ENCODE data around the gene ALDH4A1. TPM values are rescaled to one million over a fixed set of nuclear protein-coding genes. Genes with fewer than 3 reads are reported as not detected.

Gene ALDH4A1
- total and polyA plus RNA-seq, 9 donors: 5.7 to 17.0 (median 13.1) TPM

GRCh38 chr1:18939398-18940302 lies 37.3 kb upstream of the ALDH4A1 start:
- H3K27ac ChIP-seq (ENCODE audit: low read length): no peak overlapping the region
- H3K4me3 ChIP-seq (ENCODE audit: low read length): no peak overlapping the region
- no peak for DNase-seq
- no peaks in the 10 kb centered on the region for H3K9me3 ChIP-seq (replicated peaks; ENCODE audit: control insufficient read depth, low read depth, low read length)
- no peaks in the 10 kb centered on the region for H3K36me3 ChIP-seq (ENCODE audit: control insufficient read depth, insufficient read depth, low read length)
- peaks cover 52% of the 10 kb centered on the region for H3K4me1 ChIP-seq (ENCODE audit: control insufficient read depth, insufficient read depth, low read length)
- WGBS (ENCODE audit: insufficient coverage): 60% methylated on average over 5 of the region's 7 CpGs
- no peaks in the 10 kb centered on the region for H3K27me3 ChIP-seq (ENCODE audit: control insufficient read depth, insufficient read depth, low read length)

- 83% methylated on average over 1 of the region's 2 CpGs for WGBS (ENCODE audit: insufficient coverage)
- H3K27me3 ChIP-seq (ENCODE audit: control insufficient read depth, insufficient read depth, low read length): no peaks in the 10 kb centered on the region
- no peaks in the 10 kb centered on the region for H3K9me3 ChIP-seq (replicated peaks; ENCODE audit: control insufficient read depth, low read depth, low read length)
- H3K4me1 ChIP-seq (ENCODE audit: control insufficient read depth, insufficient read depth, low read length): peaks cover 47% of the 10 kb centered on the region
- H3K27ac ChIP-seq (ENCODE audit: low read length): peak overlapping the region; percentile 63
- H3K36me3 ChIP-seq (ENCODE audit: control insufficient read depth, insufficient read depth, low read length): no peaks in the 10 kb centered on the region
- H3K4me3 ChIP-seq (ENCODE audit: low read length): no peak overlapping the region
- peak; percentile 69 for DNase-seq
These were observed 36.3 kb upstream of the ALDH4A1 start for GRCh38 chr1:18938707-18939070.

DNA sequence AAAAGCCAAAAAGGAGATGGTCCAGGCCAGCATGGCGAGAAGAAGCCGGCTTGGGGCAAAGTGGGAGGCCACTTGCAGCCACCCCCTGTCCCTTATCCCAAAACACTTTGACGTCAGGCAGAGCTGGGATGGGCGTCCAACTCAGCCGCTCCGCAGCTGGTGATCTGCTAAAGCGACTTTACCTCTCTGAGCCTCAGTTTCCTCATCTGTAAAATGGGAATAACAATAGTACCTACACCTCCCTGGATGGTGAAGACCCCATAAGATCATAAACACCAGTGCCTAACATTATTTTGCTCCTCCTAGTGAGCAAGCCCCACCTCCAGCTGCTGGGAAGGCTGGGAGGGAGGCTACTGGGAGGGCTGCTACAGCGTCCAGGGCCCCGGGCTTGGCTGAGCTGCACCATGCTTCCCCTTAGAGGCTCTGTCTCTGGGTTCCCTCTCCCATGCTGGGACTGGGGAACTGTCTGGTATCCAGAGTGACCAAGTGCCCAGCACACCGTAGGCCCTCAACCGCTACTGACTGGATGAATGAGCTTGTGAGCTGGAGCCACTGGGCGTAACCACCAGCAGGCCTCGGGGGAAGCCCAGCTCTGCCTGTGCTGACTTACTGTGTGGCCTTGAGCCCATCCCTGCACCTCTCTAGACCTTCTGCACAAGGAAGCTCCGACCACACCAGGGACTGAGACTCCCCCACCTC lies 35.8 kb upstream of the ALDH4A1 start:
- no peak for DNase-seq
- no peaks in the 10 kb centered on the region for H3K36me3 ChIP-seq (ENCODE audit: control insufficient read depth, insufficient read depth, low read length)
- 70% methylated on average over 10 of the region's 14 CpGs for WGBS (ENCODE audit: insufficient coverage)
- H3K27ac ChIP-seq (ENCODE audit: low read length): peak overlapping the region; percentile 39
- H3K4me3 ChIP-seq (ENCODE audit: low read length): no peak overlapping the region
- peaks cover 47% of the 10 kb centered on the region for H3K4me1 ChIP-seq (ENCODE audit: control insufficient read depth, insufficient read depth, low read length)
- no peaks in the 10 kb centered on the region for H3K27me3 ChIP-seq (ENCODE audit: control insufficient read depth, insufficient read depth, low read length)
- no peaks in the 10 kb centered on the region for H3K9me3 ChIP-seq (replicated peaks; ENCODE audit: control insufficient read depth, low read depth, low read length)

DNA sequence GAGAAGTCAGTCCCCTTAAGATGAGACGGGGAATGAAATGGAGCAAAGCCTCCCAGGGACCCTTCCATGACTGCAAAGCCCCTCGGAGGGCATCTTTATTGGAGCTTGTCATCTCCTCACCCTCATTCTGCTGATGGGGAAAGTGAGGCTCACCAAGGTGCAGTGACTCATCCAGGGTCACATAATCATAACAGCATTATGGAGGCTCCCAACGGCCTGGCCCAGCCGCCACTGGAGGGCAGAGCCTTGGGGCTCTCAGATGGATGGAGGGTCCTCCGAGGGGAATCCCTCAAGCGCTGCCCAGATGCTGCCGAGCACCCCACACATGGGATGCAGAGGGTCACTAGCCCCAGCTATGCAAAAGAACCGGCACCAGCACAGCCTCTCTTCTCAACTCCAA lies 35.2 kb upstream of the ALDH4A1 start:
- no peak for DNase-seq
- 86% methylated on average over 6 of the region's 8 CpGs for WGBS (ENCODE audit: insufficient coverage)
- no peak overlapping the region for H3K4me3 ChIP-seq (ENCODE audit: low read length)
- H3K27ac ChIP-seq (ENCODE audit: low read length): no peak overlapping the region
- H3K27me3 ChIP-seq (ENCODE audit: control insufficient read depth, insufficient read depth, low read length): no peaks in the 10 kb centered on the region
- no peaks in the 10 kb centered on the region for H3K36me3 ChIP-seq (ENCODE audit: control insufficient read depth, insufficient read depth, low read length)
- H3K4me1 ChIP-seq (ENCODE audit: control insufficient read depth, insufficient read depth, low read length): peaks cover 45% of the 10 kb centered on the region
- no peaks in the 10 kb centered on the region for H3K9me3 ChIP-seq (replicated peaks; ENCODE audit: control insufficient read depth, low read depth, low read length)

DNA sequence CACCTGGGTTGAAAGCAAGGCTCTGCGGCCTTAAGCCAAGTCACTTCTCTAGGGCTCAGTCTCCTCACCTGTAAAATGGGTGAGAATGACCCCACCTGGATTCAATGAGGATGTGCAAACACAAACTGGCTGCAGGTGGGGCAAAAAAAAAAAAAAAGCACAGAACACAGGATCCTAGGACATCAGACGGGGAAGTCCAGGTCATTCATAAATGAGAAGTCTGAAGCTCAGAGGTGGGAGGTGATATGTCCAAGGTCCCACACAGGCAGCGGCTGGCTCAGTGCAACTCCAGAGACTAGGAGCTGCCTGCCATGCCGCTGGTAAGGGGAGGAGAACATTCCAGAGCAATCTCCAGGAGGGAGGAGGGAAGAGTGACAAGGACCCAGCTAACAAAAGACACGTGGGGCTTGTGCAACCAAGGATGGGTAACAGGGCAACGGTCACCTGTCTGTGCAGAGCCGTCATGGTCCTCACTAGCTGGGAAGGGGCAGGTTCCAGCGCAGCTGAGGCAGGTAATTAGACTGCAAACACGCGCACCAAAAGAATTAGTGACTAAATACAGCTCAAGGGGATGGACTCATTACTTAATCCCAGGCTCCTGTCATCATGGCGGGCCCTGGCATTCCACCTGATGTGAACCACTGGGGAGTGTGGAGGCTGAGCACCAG lies 34.6 kb upstream of the ALDH4A1 start:
- H3K9me3 ChIP-seq (replicated peaks; ENCODE audit: control insufficient read depth, low read depth, low read length): no peaks in the 10 kb centered on the region
- H3K4me3 ChIP-seq (ENCODE audit: low read length): no peak overlapping the region
- WGBS (ENCODE audit: insufficient coverage): 72% methylated on average over 6 of the region's 11 CpGs
- H3K27me3 ChIP-seq (ENCODE audit: control insufficient read depth, insufficient read depth, low read length): no peaks in the 10 kb centered on the region
- H3K27ac ChIP-seq (ENCODE audit: low read length): no peak overlapping the region
- no peak for DNase-seq
- no peaks in the 10 kb centered on the region for H3K36me3 ChIP-seq (ENCODE audit: control insufficient read depth, insufficient read depth, low read length)
- peaks cover 39% of the 10 kb centered on the region for H3K4me1 ChIP-seq (ENCODE audit: control insufficient read depth, insufficient read depth, low read length)

GRCh38 chr1:18936471-18936813 lies 34.1 kb upstream of the ALDH4A1 start:
- peaks cover 34% of the 10 kb centered on the region for H3K4me1 ChIP-seq (ENCODE audit: control insufficient read depth, insufficient read depth, low read length)
- 90% methylated on average over 3 of the region's 3 CpGs for WGBS (ENCODE audit: insufficient coverage)

DNA sequence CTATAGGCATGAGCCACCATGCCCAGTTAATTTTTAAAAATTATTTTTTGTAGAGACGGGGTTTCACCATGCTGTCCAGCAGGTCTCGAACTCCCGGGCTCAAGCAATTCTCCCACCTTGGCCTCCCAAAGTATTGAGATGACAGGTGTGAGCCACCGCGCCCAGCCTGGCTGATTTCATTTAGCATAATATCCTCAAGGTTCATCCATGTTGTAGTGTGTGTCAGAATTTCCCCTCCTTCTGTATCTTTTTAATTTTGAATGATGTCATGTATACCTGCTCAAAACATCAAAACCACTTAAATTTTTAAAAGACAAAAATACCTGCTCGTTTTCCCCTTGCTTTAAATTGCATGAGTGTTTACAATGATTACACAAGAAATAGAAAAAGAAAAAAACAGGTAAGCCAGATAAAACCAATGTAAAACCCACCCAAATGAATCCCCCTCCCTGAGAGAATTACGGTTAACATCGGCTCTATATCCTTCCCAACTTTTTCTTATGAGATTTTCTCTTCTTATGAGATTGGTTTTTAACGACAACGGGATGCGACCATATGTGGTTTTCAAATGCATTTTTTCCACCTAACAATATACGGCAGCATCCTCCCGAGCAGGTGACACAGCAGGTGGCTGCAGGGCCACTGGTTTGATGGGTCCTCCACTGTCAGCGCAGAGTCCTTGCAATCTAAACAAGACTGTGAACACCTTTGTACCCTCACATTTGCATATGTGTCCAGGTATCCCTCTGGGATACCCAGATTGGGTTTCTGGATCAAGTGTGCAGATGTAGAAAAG lies 32.0 kb upstream of the ALDH4A1 start:
- H3K36me3 ChIP-seq (ENCODE audit: control insufficient read depth, insufficient read depth, low read length): no peaks in the 10 kb centered on the region
- no peaks in the 10 kb centered on the region for H3K27me3 ChIP-seq (ENCODE audit: control insufficient read depth, insufficient read depth, low read length)
- WGBS (ENCODE audit: insufficient coverage): 66% methylated on average over 7 of the region's 14 CpGs
- no peaks in the 10 kb centered on the region for H3K9me3 ChIP-seq (replicated peaks; ENCODE audit: control insufficient read depth, low read depth, low read length)
- no peak overlapping the region for H3K27ac ChIP-seq (ENCODE audit: low read length)
- peaks cover 18% of the 10 kb centered on the region for H3K4me1 ChIP-seq (ENCODE audit: control insufficient read depth, insufficient read depth, low read length)
- DNase-seq: no peak
- no peak overlapping the region for H3K4me3 ChIP-seq (ENCODE audit: low read length)

More at GRCh38 chr1:18936471-18936813, 34.1 kb upstream of the ALDH4A1 start:
- Histone ChIP-seq H3K36me3 (ENCODE audit: control insufficient read depth, insufficient read depth, low read length) (no peaks in the 10 kb centered on the region), H3K4me3 (ENCODE audit: low read length) (no peak overlapping the region), H3K9me3 (replicated peaks; ENCODE audit: control insufficient read depth, low read depth, low read length) (no peaks in the 10 kb centered on the region), H3K27me3 (ENCODE audit: control insufficient read depth, insufficient read depth, low read length) (no peaks in the 10 kb centered on the region), H3K27ac (ENCODE audit: low read length) (no peak overlapping the region)
- no peak for DNase-seq

DNA sequence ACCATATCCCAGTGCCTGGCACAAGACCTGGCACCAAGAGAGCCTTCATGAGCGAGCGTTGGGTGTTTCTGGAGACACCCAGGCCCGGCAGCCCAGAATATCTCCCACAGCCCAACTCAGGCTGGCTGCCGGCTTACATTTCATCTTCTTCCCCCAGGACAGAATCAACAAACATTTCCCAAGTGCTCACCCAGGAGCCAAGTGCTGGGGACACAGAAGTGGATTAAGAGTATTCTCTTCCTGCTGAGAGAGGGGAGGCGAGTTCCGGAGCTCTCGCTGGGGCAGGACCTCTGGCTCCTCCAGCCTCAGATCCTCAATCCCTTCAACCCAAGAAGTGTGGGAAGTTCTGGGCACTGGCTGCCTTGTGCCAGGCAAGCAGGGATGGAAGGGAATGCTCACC lies 30.5 kb upstream of the ALDH4A1 start:
- no peak overlapping the region for H3K4me3 ChIP-seq (ENCODE audit: low read length)
- H3K27ac ChIP-seq (ENCODE audit: low read length): no peak overlapping the region
- H3K9me3 ChIP-seq (replicated peaks; ENCODE audit: control insufficient read depth, low read depth, low read length): no peaks in the 10 kb centered on the region
- H3K36me3 ChIP-seq (ENCODE audit: control insufficient read depth, insufficient read depth, low read length): no peaks in the 10 kb centered on the region
- 80% methylated on average over 2 of the region's 7 CpGs for WGBS (ENCODE audit: insufficient coverage)
- peaks cover 2% of the 10 kb centered on the region for H3K27me3 ChIP-seq (ENCODE audit: control insufficient read depth, insufficient read depth, low read length)
- H3K4me1 ChIP-seq (ENCODE audit: control insufficient read depth, insufficient read depth, low read length): peaks cover 13% of the 10 kb centered on the region
- no peak for DNase-seq

DNA sequence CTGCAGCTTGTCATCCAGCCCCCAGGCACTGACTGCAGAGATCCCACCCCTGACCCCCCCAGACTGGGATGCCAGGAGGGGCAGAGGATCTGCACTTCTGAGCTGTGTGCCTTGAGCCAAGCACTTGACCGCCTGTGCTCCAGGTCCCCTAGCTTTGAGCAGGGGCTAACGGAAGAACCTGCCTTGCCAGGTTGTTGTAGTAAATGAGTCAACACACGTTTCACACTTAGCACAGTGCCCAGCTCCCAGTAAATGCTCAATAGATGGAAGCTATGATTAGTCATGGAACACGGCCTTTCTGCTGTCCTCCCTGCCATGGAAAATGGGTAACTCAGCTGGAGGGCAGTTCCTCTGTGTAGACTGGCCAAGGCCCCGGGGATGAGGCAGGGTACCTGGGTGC lies 30.0 kb upstream of the ALDH4A1 start:
- peaks cover 18% of the 10 kb centered on the region for H3K4me1 ChIP-seq (ENCODE audit: control insufficient read depth, insufficient read depth, low read length)
- H3K27ac ChIP-seq (ENCODE audit: low read length): no peak overlapping the region
- H3K4me3 ChIP-seq (ENCODE audit: low read length): no peak overlapping the region
- H3K27me3 ChIP-seq (ENCODE audit: control insufficient read depth, insufficient read depth, low read length): peaks cover 2% of the 10 kb centered on the region
- DNase-seq: no peak
- H3K36me3 ChIP-seq (ENCODE audit: control insufficient read depth, insufficient read depth, low read length): no peaks in the 10 kb centered on the region
- no peaks in the 10 kb centered on the region for H3K9me3 ChIP-seq (replicated peaks; ENCODE audit: control insufficient read depth, low read depth, low read length)
- 71% methylated on average over 3 of the region's 5 CpGs for WGBS (ENCODE audit: insufficient coverage)
